HCT116 (cell line): ENCODE results near the gene MCRIP1. TPM values are rescaled to one million over a fixed set of nuclear protein-coding genes. Genes with fewer than 3 reads are reported as not detected.

Source experiments
- ATAC-seq: fragments of 200-7000 bp; cut with Tn5 transposase; 2 replicates; pipeline ENCODE4 v1.9.1; 2020; ENCODE audit warnings: mild to moderate bottlenecking, moderate library complexity
- BruUV-seq: library from RNA; stranded (reverse); fragments of 400-500 nt; replicated peaks from 2 replicates; lab custom pipeline; 2021; lab: Mats Ljungman, UMichigan
- CTCF ChIA-PET: fragments of 300-600 bp; sonication (Branson Sonifier 250); formaldehyde crosslinking; loops from one replicate; lab custom pipeline; 2021; ENCODE audit warnings: antibody characterized with exemption; lab: Charles Lee
- POLR2A ChIA-PET: fragments of 300-600, 350-600 bp; sonication (Branson Sonifier 250); formaldehyde crosslinking; loops from one replicate; lab custom pipeline; 2021; ENCODE audit warnings: antibody characterized with exemption; lab: Charles Lee
- RAD21 ChIA-PET, 2 experiments: fragments of 300-600 bp; sonication (Branson Sonifier 250); formaldehyde crosslinking; loops; one replicate each; lab custom pipeline; 2023; ENCODE audit warnings: low total read pairs in 2 of 2; ENCODE audit not compliant: uncharacterized antibody in 2 of 2, unreplicated experiment in 2 of 2, low non-redundant PET in 1 of 2; lab: Charles Lee
- DNase-seq: peaks from one replicate; pipeline ENCODE4 v3.0.0-alpha.2; 2010; ENCODE audit warnings: low read depth, low spot score
- H2AFZ ChIP-seq: fragments of 200-600 bp; shearing (Covaris generic), sonication (generic); 2 replicates; pipeline ENCODE4 v1.6.1; 2017; ENCODE audit warnings: low read depth, mixed run types, mixed read lengths, antibody characterized with exemption, low read length; ENCODE audit not compliant: poor library complexity, severe bottlenecking
- H3K27ac ChIP-seq: 2 replicates; pipeline ENCODE4 v1.5.1; 2012; ENCODE audit warnings: low read depth, low read length
- H3K27me3 ChIP-seq: fragments of 200-600 bp; sonication (generic); 2 replicates; pipeline ENCODE4 v1.6.1; 2016; ENCODE audit warnings: mixed run types, low read length, mixed read lengths; ENCODE audit not compliant: insufficient read depth
- H3K36me3 ChIP-seq, 2 experiments: fragments of 200-500 bp in 1 of 2; fragments of 200-600 bp in 1 of 2; sonication (Bioruptor generic) in 1 of 2; sonication (generic) in 1 of 2; 2 replicates each; pipeline versions ENCODE4 v1.5.1 to v1.6.1; 2014 to 2016; ENCODE audit warnings: low read length in 2 of 2, inconsistent platforms in 1 of 2, mixed read lengths in 1 of 2, mixed run types in 1 of 2; ENCODE audit not compliant: insufficient read depth in 2 of 2, control insufficient read depth in 1 of 2
- H3K4me1 ChIP-seq, 2 experiments: fragments of 200-600 bp in 1 of 2; sonication (generic) in 1 of 2; 2 replicates each; pipeline versions ENCODE4 v1.5.1 to v1.6.1; 2012 to 2017; ENCODE audit warnings: low read length in 2 of 2, inconsistent platforms in 1 of 2, mild to moderate bottlenecking in 1 of 2, mixed read lengths in 1 of 2, mixed run types in 1 of 2, moderate library complexity in 1 of 2; ENCODE audit not compliant: insufficient read depth in 2 of 2, control insufficient read depth in 1 of 2
- H3K4me2 ChIP-seq: fragments of 200-600 bp; sonication (generic); 2 replicates; pipeline ENCODE4 v1.6.1; 2017; ENCODE audit warnings: mixed run types, low read length, mixed read lengths
- H3K4me3 ChIP-seq, 2 experiments: fragments of 200-600 bp in 1 of 2; sonication (generic) in 1 of 2; replicated peaks in 1 of 2; 2 replicates each; pipeline ENCODE4 v1.5.1; 2011 to 2016; ENCODE audit warnings: low read length in 2 of 2, control low read depth in 1 of 2, low read depth in 1 of 2, mild to moderate bottlenecking in 1 of 2, mixed read lengths in 1 of 2, mixed run types in 1 of 2
- H3K79me2 ChIP-seq: fragments of 200-600 bp; sonication (generic); 2 replicates; pipeline ENCODE4 v1.6.1; 2017; ENCODE audit warnings: mild to moderate bottlenecking, mixed run types, low read length, moderate library complexity, mixed read lengths; ENCODE audit not compliant: insufficient read depth
- H3K9ac ChIP-seq: fragments of 200-600 bp; sonication (generic); 2 replicates; pipeline ENCODE4 v1.6.1; 2016; ENCODE audit warnings: low read length, mixed read lengths
- H3K9me2 ChIP-seq: fragments of 200-600 bp; sonication (generic), shearing (Covaris generic); 2 replicates; pipeline ENCODE4 v1.6.1; 2017; ENCODE audit warnings: mixed run types, mild to moderate bottlenecking, moderate library complexity; ENCODE audit not compliant: insufficient read depth
- H3K9me3 ChIP-seq, 2 experiments: fragments of 200-500 bp in 1 of 2; fragments of 200-600 bp in 1 of 2; sonication (Bioruptor generic) in 1 of 2; sonication (generic) in 1 of 2; 2 replicates each; pipeline ENCODE4 v1.6.1; 2014 to 2017; ENCODE audit warnings: low read length in 2 of 2, mixed read lengths in 2 of 2, inconsistent platforms in 1 of 2, low read depth in 1 of 2, mild to moderate bottlenecking in 1 of 2, mixed run types in 1 of 2, moderate library complexity in 1 of 2; ENCODE audit not compliant: control insufficient read depth in 1 of 2, insufficient read depth in 1 of 2
- H4K20me1 ChIP-seq: fragments of 200-600 bp; sonication (generic), shearing (Covaris generic); 2 replicates; pipeline ENCODE4 v1.6.1; 2017; ENCODE audit warnings: mixed run types, mild to moderate bottlenecking, moderate library complexity; ENCODE audit not compliant: insufficient read depth
- POLR2A ChIP-seq: IDR thresholded peaks from 2 replicates; pipeline ENCODE4 v1.7.0; 2011; ENCODE audit warnings: borderline replicate concordance; ENCODE audit not compliant: insufficient read depth, insufficient read length; ENCODE audit errors: extremely low read depth
- POLR2AphosphoS5 ChIP-seq: IDR thresholded peaks from 2 replicates; pipeline ENCODE4 v1.6.1; 2011; ENCODE audit warnings: mild to moderate bottlenecking, low read depth, low read length, moderate library complexity
- intact Hi-C: fragments of 100-400 bp; cut with micrococcal nuclease; formaldehyde crosslinking; loops from 2 replicates; pipeline ENCODE4 v1.10.0; 2022
- total RNA-seq: library from RNA; stranded (reverse); gene quantifications from one replicate; pipeline ENCODE4 v1.2.1, GENCODE V29; 2021; ENCODE audit not compliant: unreplicated experiment
- TF ChIP-seq, protein P1 (sequence below): IDR thresholded peaks from 2 replicates; pipeline ENCODE4 v1.6.1; 2011; ENCODE audit warnings: mild to moderate bottlenecking, low read length, moderate library complexity; ENCODE audit not compliant: insufficient replicate concordance; ENCODE audit errors: extremely low read depth

MCRIP1 gene
- total RNA-seq, 1 experiment from 2014 or later, result 59.2 TPM

DNA sequence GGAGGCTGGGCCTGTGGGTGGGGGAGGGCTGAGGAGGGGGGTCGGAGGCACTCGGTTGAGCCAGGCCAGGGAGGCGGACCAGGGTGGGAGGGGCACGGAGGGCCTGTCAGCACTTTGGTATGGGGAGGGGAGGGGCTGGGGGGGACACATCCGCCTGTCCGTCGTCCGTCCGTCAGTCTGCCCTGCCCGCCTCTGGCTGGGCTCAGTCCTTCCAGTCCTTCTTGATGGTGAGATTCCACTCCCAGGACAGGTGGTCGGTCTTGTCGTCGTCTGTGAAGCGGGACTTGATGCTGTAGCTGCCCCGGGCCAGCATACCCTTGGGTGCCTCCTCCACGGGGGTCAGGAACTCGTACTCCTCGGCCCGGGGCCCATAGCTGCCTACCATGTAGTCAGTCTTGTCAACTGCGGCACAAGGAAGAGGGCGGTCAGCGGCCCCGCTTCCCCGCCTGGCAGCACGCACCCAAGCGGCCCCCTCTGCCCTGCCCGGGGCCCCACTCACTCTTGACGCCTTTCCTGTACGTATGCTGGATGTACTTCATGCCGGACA, 35.7 kb upstream of the MCRIP1 start:
- H2AFZ ChIP-seq, result no peak overlapping the region
- TF ChIP-seq, protein P1, sequence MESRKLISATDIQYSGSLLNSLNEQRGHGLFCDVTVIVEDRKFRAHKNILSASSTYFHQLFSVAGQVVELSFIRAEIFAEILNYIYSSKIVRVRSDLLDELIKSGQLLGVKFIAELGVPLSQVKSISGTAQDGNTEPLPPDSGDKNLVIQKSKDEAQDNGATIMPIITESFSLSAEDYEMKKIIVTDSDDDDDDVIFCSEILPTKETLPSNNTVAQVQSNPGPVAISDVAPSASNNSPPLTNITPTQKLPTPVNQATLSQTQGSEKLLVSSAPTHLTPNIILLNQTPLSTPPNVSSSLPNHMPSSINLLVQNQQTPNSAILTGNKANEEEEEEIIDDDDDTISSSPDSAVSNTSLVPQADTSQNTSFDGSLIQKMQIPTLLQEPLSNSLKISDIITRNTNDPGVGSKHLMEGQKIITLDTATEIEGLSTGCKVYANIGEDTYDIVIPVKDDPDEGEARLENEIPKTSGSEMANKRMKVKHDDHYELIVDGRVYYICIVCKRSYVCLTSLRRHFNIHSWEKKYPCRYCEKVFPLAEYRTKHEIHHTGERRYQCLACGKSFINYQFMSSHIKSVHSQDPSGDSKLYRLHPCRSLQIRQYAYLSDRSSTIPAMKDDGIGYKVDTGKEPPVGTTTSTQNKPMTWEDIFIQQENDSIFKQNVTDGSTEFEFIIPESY, result peak; percentile 16
- peak; percentile 94 for TF ChIP-seq POLR2AphosphoS5
- TF ChIP-seq POLR2A, result no peak
- CTCF ChIA-PET, result interaction anchor here (0.7 to 2.7 kb wide), 6 partner anchors 8 to 169 kb away, joined by 3 to 27 read pairs (median 4); partner anchors contain the start of genes CENPX, DCXR, LRRC45 and MAFG
- POLR2A ChIA-PET, result interaction anchor here (1.2 to 1.6 kb wide), 4 partner anchors 8 to 152 kb away, joined by 3 to 4 read pairs (median 3); partner anchors contain the start of gene P4HB
- peak overlapping the region; percentile 86 for H3K4me2 ChIP-seq
- H3K4me1 ChIP-seq, result peaks cover 44 to 83% of the 10 kb centered on the region in 2 experiments
- H3K9ac ChIP-seq, result peak overlapping the region; percentile 99
- no peaks in the 10 kb centered on the region for H3K9me2 ChIP-seq
- ATAC-seq, result peak; percentile 35
- peak overlapping the region; percentile 71 to 95 for H3K4me3 ChIP-seq
- intact Hi-C loops, result loop anchor here (1.0 kb wide), 1 partner anchor 153 kb away; no protein-coding TSS in a partner anchor
- RAD21 ChIA-PET, result no interaction called here
- no peaks in the 10 kb centered on the region for H3K9me3 ChIP-seq
- DNase-seq, result peak; percentile 84
- H3K36me3 ChIP-seq, result peaks cover 11 to 22% of the 10 kb centered on the region in 2 experiments; a peak in 3 of 4 replicates
- H4K20me1 ChIP-seq, result peaks cover 7% of the 10 kb centered on the region; the same call in 1 of the 2 replicates
- BruUV-seq, result TSS peak; percentile 67
- H3K79me2 ChIP-seq, result peaks cover 59% of the 10 kb centered on the region
- no peaks in the 10 kb centered on the region for H3K27me3 ChIP-seq
- peak overlapping the region; percentile 99 for H3K27ac ChIP-seq
